HepG2 (cell line): ENCODE measurements around the gene MAP3K14. TPM values are rescaled to one million over a fixed set of nuclear protein-coding genes. Genes with fewer than 3 reads are reported as not detected.

Source experiments
- ATAC-seq: fragments of 200-7000 bp; cut with Tn5 transposase; 3 replicates; pipeline ENCODE4 v1.9.1; 2020; ENCODE audit warnings: mild to moderate bottlenecking, moderate library complexity
- BruUV-seq: library from RNA; stranded (reverse); fragments of 400-500 nt; replicated peaks from 2 replicates; lab custom pipeline; 2021; lab: Mats Ljungman, UMichigan
- CTCF ChIA-PET: fragments of 300-600 bp; formaldehyde crosslinking; extraction: SDS; loops from one replicate; lab custom pipeline; 2021; ENCODE audit warnings: low total read pairs, inconsistent platforms, low intra/inter-chr PET ratio; lab: Yijun Ruan, JAX
- POLR2A ChIA-PET: fragments of 350-600 bp; sonication (Branson Sonifier 250); formaldehyde crosslinking; loops from one replicate; lab custom pipeline; 2020; ENCODE audit warnings: antibody characterized with exemption, inconsistent platforms; lab: Yijun Ruan, JAX
- DNase-seq: peaks from one replicate; pipeline ENCODE4 v3.0.0-alpha.2; 2015; ENCODE audit warnings: low spot score
- FAIRE-seq: peaks from 3 replicates; lab custom pipeline; 2011; peaks lifted over from hg19 to GRCh38; lab: Jason Lieb, UNC
- H2AFZ ChIP-seq: one replicate; pipeline ENCODE4 v1.6.1; 2011; ENCODE audit warnings: low read length, inconsistent platforms
- H3K27ac ChIP-seq: fragments of 300-600 bp; 3 replicates; pipeline ENCODE4 v1.8.0; 2011; ENCODE audit warnings: mixed run types, mild to moderate bottlenecking, mixed read lengths, low read length, inconsistent platforms; ENCODE audit not compliant: insufficient read depth; ENCODE audit errors: extremely low read length
- H3K27me3 ChIP-seq, 2 experiments: fragments of 200-600 bp in 1 of 2; 2 replicates in 1 of 2; 3 replicates in 1 of 2; pipeline versions ENCODE4 v1.6.0 to v1.8.0; 2011; ENCODE audit warnings: low read length in 2 of 2, mild to moderate bottlenecking in 2 of 2, moderate library complexity in 2 of 2, inconsistent platforms in 1 of 2; ENCODE audit not compliant: insufficient read depth in 2 of 2, control insufficient read depth in 1 of 2
- H3K36me3 ChIP-seq, 2 experiments: fragments of 200-600 bp in 1 of 2; replicated peaks in 1 of 2; 2 replicates in 1 of 2; 3 replicates in 1 of 2; pipeline versions ENCODE4 v1.5.1 to v1.8.0; 2011; ENCODE audit warnings: low read length in 2 of 2, inconsistent platforms in 1 of 2; ENCODE audit not compliant: insufficient read depth in 2 of 2, control insufficient read depth in 1 of 2
- H3K4me1 ChIP-seq: 2 replicates; pipeline ENCODE4 v1.5.1; 2012; ENCODE audit warnings: low read length, inconsistent platforms; ENCODE audit not compliant: insufficient read depth
- H3K4me2 ChIP-seq: 2 replicates; pipeline ENCODE4 v1.6.0; 2011; ENCODE audit warnings: low read depth, low read length, inconsistent platforms
- H3K4me3 ChIP-seq, 3 experiments: fragments of 200-600 bp in 1 of 3; sonication (generic), shearing (Covaris generic) in 1 of 3; replicated peaks in 1 of 3; 2 replicates each; pipeline ENCODE4 v1.5.1; 2011 to 2016; ENCODE audit warnings: low read length in 3 of 3, inconsistent platforms in 2 of 3, low read depth in 2 of 3, mild to moderate bottlenecking in 2 of 3, control low read depth in 1 of 3, mixed read lengths in 1 of 3; ENCODE audit not compliant: insufficient read depth in 1 of 3
- H3K79me2 ChIP-seq: one replicate; pipeline ENCODE4 v1.6.1; 2011; ENCODE audit warnings: low read length, inconsistent platforms; ENCODE audit not compliant: insufficient read depth
- H3K9ac ChIP-seq: 2 replicates; pipeline ENCODE4 v1.6.0; 2011; ENCODE audit warnings: mild to moderate bottlenecking, low read depth, low read length, inconsistent platforms; ENCODE audit not compliant: insufficient read depth
- H3K9me3 ChIP-seq: 2 replicates; pipeline ENCODE4 v1.5.1; 2012; ENCODE audit warnings: mild to moderate bottlenecking, low read length
- H4K20me1 ChIP-seq: 2 replicates; pipeline ENCODE4 v1.6.0; 2011; ENCODE audit warnings: inconsistent platforms, mild to moderate bottlenecking, low read length, moderate library complexity; ENCODE audit not compliant: insufficient read depth
- ATRX ChIP-seq: sonication (generic); formaldehyde crosslinking; IDR thresholded peaks from 2 replicates; pipeline ENCODE4 v1.4.0; 2020; ENCODE audit warnings: missing genetic modification reagents, borderline replicate concordance
- IRF2 ChIP-seq: IDR thresholded peaks from 2 replicates; pipeline ENCODE4 v1.6.1; 2018; ENCODE audit warnings: missing genetic modification reagents, missing compliant biosample characterization
- MLX ChIP-seq: IDR thresholded peaks from 2 replicates; pipeline ENCODE4 v1.6.1; 2016
- SNAI1 ChIP-seq: sonication (generic); formaldehyde crosslinking; IDR thresholded peaks from 2 replicates; pipeline ENCODE4 v1.5.0; 2020; ENCODE audit warnings: mild to moderate bottlenecking, missing genetic modification reagents, borderline replicate concordance
- SOX6 ChIP-seq, 2 experiments: fragments of 450-650 bp in 1 of 2; sonication (generic) in 1 of 2; formaldehyde crosslinking in 1 of 2; IDR thresholded peaks; 2 replicates each; pipeline versions ENCODE4 v1.4.0 to v1.6.1; 2017 to 2020; ENCODE audit warnings: antibody characterized with exemption in 1 of 2, mild to moderate bottlenecking in 1 of 2, missing genetic modification reagents in 1 of 2
- ZBTB21 ChIP-seq: sonication (generic); formaldehyde crosslinking; IDR thresholded peaks from 2 replicates; pipeline ENCODE4 v1.4.0; 2020; ENCODE audit warnings: missing genetic modification reagents
- WGBS: methylation state at CpG from one replicate; pipeline ENCODE4 v1.1.6; 2017; ENCODE audit warnings: low lambda C conversion rate; 5-methylcytosine and 5-hydroxymethylcytosine counted together
- in situ Hi-C: cut with HindIII; loops from 2 replicates; pipeline ENCODE4 v1.10.0; 2017; ENCODE audit warnings: low pct_unique_long_range_greater_than_20kb; ENCODE audit not compliant: extremely low pct_ligation_motif_present
- intact Hi-C: fragments of 100-400 bp; cut with micrococcal nuclease; formaldehyde crosslinking; loops from one replicate; pipeline ENCODE4 v1.10.0; 2022; ENCODE audit not compliant: unreplicated experiment
- polyA plus RNA-seq, 8 experiments: library from polyadenylated mRNA; depleted of rRNA in 3 of 8; stranded (reverse) in 7 of 8; unstranded in 1 of 8; fragments of >200 nt; fragmentation: Illumina TruSeq in 4 of 8; extraction: Trizol in 4 of 8; gene quantifications; 2 replicates each; pipeline versions ENCODE4 v1.2.1 to v1.2.3, GENCODE V29; 2011 to 2016; ENCODE audit warnings: low read depth in 4 of 8, missing spikeins in 1 of 8, mixed read lengths in 1 of 8; ENCODE audit not compliant: insufficient read depth in 1 of 8
- total RNA-seq, 5 experiments: library from RNA; depleted of rRNA; stranded (reverse); fragments of >200 nt; fragmentation: Illumina TruSeq; extraction: Trizol; gene quantifications; 2 replicates each; pipeline ENCODE4 v1.2.3, GENCODE V29; 2016; ENCODE audit warnings: low read depth in 1 of 5
- TF ChIP-seq, protein P1 (sequence below): sonication (generic); formaldehyde crosslinking; IDR thresholded peaks from 2 replicates; pipeline ENCODE4 v1.5.1; 2020; ENCODE audit warnings: mild to moderate bottlenecking, missing genetic modification reagents, moderate library complexity

Gene MAP3K14
- total and polyA plus RNA-seq, 2 of the 13 experiments (the other 11 are each of a cell fraction or from before 2014, with no cell fraction given) = 2.6 TPM

DNA sequence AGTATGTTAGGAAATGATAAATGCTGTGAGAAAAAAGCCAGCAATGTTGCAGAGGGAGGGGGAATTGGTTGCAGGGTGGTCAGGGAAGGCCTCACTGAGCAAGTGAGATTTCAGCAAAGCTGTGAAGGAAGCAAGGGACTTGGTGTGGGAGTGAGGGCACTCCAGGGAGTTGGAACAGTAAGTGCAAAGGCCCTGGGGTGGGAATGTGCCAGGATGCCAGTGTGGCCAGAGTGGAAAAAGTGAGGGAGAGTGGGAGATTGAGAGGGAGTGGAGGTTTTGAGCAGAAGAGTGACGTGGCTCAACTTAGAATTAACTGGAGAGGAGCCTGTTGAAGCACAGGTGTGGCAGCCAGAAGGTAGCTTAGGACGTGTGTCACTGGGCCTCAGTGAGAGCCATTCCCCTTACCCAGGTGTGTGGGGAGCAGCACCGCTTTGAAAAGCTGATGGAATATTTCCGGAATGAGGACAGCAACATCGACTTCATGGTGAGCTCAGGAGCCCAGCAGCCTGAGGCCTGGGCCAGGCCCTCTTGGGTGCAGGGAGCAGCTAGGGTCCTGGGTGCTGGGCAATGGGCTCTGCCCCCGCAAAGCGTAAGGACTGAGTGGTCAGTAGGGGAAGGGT lies 78.6 kb downstream of the MAP3K14 start:
- no TSS peak for BruUV-seq
- Histone ChIP-seq H3K9me3 (no peaks in the 10 kb centered on the region), H3K79me2 (no peaks in the 10 kb centered on the region), H3K4me2 (no peak overlapping the region), H3K4me1 (no peaks in the 10 kb centered on the region), H3K36me3 (no peaks in the 10 kb centered on the region), H3K27ac (no peak overlapping the region), H3K4me3 (no peak overlapping the region), H4K20me1 (no peaks in the 10 kb centered on the region), H3K9ac (no peak overlapping the region), H3K27me3 (peaks cover 13 to 52% of the 10 kb centered on the region in 2 experiments), H2AFZ (no peak overlapping the region)
- ChIA-PET CTCF (no interaction called here), POLR2A (interaction anchor here (0.9 kb wide), 1 partner anchor 9 kb away, joined by 3 read pairs; no protein-coding TSS in a partner anchor)
- DNase-seq = no peak
- FAIRE-seq = no peak
- 36% methylated on average over 7 of the region's 7 CpGs for WGBS
- in situ Hi-C loops (no loop called here), intact Hi-C loops (no loop called here)
- TF ChIP-seq ZBTB21 (CRISPR knock-in tag) = no peak
- TF ChIP-seq ATRX (CRISPR knock-in tag) = no peak
- TF ChIP-seq MLX (CRISPR knock-in tag) = no peak
- no peak for TF ChIP-seq IRF2 (CRISPR knock-in tag)
- no peak for TF ChIP-seq SOX6 (IDR thresholded peaks at IDR 0.05)
- TF ChIP-seq SOX6 (CRISPR knock-in tag; IDR thresholded peaks at IDR 0.05) = no peak
- TF ChIP-seq SNAI1 = no peak
- TF ChIP-seq, protein P1, sequence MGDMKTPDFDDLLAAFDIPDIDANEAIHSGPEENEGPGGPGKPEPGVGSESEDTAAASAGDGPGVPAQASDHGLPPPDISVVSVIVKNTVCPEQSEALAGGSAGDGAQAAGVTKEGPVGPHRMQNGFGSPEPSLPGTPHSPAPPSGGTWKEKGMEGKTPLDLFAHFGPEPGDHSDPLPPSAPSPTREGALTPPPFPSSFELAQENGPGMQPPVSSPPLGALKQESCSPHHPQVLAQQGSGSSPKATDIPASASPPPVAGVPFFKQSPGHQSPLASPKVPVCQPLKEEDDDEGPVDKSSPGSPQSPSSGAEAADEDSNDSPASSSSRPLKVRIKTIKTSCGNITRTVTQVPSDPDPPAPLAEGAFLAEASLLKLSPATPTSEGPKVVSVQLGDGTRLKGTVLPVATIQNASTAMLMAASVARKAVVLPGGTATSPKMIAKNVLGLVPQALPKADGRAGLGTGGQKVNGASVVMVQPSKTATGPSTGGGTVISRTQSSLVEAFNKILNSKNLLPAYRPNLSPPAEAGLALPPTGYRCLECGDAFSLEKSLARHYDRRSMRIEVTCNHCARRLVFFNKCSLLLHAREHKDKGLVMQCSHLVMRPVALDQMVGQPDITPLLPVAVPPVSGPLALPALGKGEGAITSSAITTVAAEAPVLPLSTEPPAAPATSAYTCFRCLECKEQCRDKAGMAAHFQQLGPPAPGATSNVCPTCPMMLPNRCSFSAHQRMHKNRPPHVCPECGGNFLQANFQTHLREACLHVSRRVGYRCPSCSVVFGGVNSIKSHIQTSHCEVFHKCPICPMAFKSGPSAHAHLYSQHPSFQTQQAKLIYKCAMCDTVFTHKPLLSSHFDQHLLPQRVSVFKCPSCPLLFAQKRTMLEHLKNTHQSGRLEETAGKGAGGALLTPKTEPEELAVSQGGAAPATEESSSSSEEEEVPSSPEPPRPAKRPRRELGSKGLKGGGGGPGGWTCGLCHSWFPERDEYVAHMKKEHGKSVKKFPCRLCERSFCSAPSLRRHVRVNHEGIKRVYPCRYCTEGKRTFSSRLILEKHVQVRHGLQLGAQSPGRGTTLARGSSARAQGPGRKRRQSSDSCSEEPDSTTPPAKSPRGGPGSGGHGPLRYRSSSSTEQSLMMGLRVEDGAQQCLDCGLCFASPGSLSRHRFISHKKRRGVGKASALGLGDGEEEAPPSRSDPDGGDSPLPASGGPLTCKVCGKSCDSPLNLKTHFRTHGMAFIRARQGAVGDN (CRISPR knock-in tag) = 0 out of 2 replicates have a peak, but pooled peaks have one; percentile 10
- no peak for ATAC-seq
